H9 (cell line): Measurements from ENCODE around the gene LMLN. TPM values are rescaled to one million over a fixed set of nuclear protein-coding genes. Genes with fewer than 3 reads are reported as not detected.

Experiments used
- DNase-seq: peaks from one replicate; pipeline ENCODE4 v3.0.0-alpha.2; 2017
- H2AFZ ChIP-seq: one replicate; pipeline ENCODE4 v1.6.1; 2013; ENCODE audit warnings: mild to moderate bottlenecking, low read length, control low read depth, moderate library complexity
- H2AK5ac ChIP-seq: 2 replicates; pipeline ENCODE4 v1.6.1; 2013; ENCODE audit warnings: low read length, control low read depth, mixed read lengths; ENCODE audit not compliant: insufficient read length
- H2BK120ac ChIP-seq: one replicate; pipeline ENCODE4 v1.6.1; 2013; ENCODE audit warnings: low read depth, mild to moderate bottlenecking, low read length, control low read depth, inconsistent platforms; ENCODE audit not compliant: poor library complexity, severe bottlenecking
- H2BK12ac ChIP-seq: 2 replicates; pipeline ENCODE4 v1.6.1; 2013; ENCODE audit warnings: low read length, control low read depth, mixed read lengths, low read depth; ENCODE audit not compliant: insufficient read length
- H2BK15ac ChIP-seq: 2 replicates; pipeline ENCODE4 v1.6.1; 2013; ENCODE audit warnings: low read depth, low read length, control low read depth
- H2BK20ac ChIP-seq: one replicate; pipeline ENCODE4 v1.6.1; 2013; ENCODE audit warnings: low read depth, mild to moderate bottlenecking, low read length, control low read depth, inconsistent platforms; ENCODE audit not compliant: poor library complexity, severe bottlenecking
- H2BK5ac ChIP-seq: 2 replicates; pipeline ENCODE4 v1.6.1; 2013; ENCODE audit warnings: low read length, control low read depth, mixed read lengths; ENCODE audit not compliant: insufficient read length
- H3K14ac ChIP-seq: 2 replicates; pipeline ENCODE4 v1.6.1; 2013; ENCODE audit warnings: low read length, control low read depth; ENCODE audit not compliant: insufficient read depth
- H3K18ac ChIP-seq: 2 replicates; pipeline ENCODE4 v1.6.1; 2013; ENCODE audit warnings: low read depth, mild to moderate bottlenecking, mixed read lengths, low read length, control low read depth; ENCODE audit not compliant: insufficient read length
- H3K23ac ChIP-seq: 2 replicates; pipeline ENCODE4 v1.6.1; 2013; ENCODE audit warnings: low read length, control low read depth, mixed read lengths, low read depth; ENCODE audit not compliant: insufficient read length
- H3K23me2 ChIP-seq: 2 replicates; pipeline ENCODE4 v1.6.1; 2013; ENCODE audit warnings: low read depth, mild to moderate bottlenecking, mixed read lengths, low read length, control low read depth; ENCODE audit not compliant: insufficient read length, poor library complexity, severe bottlenecking
- H3K27ac ChIP-seq: 2 replicates; pipeline ENCODE4 v1.5.1; 2013; ENCODE audit warnings: low read length, control low read depth, mixed read lengths, low read depth; ENCODE audit not compliant: insufficient read length
- H3K27me3 ChIP-seq: 2 replicates; pipeline ENCODE4 v1.6.1; 2013; ENCODE audit warnings: low read length, control low read depth, inconsistent platforms; ENCODE audit not compliant: insufficient read depth
- H3K4ac ChIP-seq: 2 replicates; pipeline ENCODE4 v1.6.1; 2013; ENCODE audit warnings: low read depth, mild to moderate bottlenecking, control low read depth, inconsistent platforms, low read length, moderate library complexity
- H3K4me1 ChIP-seq: 2 replicates; pipeline ENCODE4 v1.6.1; 2013; ENCODE audit warnings: low read length, control low read depth, inconsistent platforms; ENCODE audit not compliant: insufficient read depth
- H3K4me2 ChIP-seq: 2 replicates; pipeline ENCODE4 v1.6.1; 2013; ENCODE audit warnings: low read length, control low read depth, mixed read lengths; ENCODE audit not compliant: insufficient read length, insufficient read depth
- H3K56ac ChIP-seq: 2 replicates; pipeline ENCODE4 v1.6.1; 2013; ENCODE audit warnings: low read depth, mild to moderate bottlenecking, mixed read lengths, low read length, control low read depth; ENCODE audit not compliant: insufficient read length
- H3K79me1 ChIP-seq: 2 replicates; pipeline ENCODE4 v1.6.1; 2013; ENCODE audit warnings: low read depth, mild to moderate bottlenecking, moderate library complexity, low read length, control low read depth, inconsistent platforms; ENCODE audit not compliant: insufficient read depth, poor library complexity, severe bottlenecking
- H3K79me2 ChIP-seq: 2 replicates; pipeline ENCODE4 v1.6.1; 2013; ENCODE audit warnings: low read length, control low read depth, inconsistent platforms; ENCODE audit not compliant: insufficient read depth
- H3K9ac ChIP-seq: 2 replicates; pipeline ENCODE4 v1.6.1; 2013; ENCODE audit warnings: low read length, control low read depth, mixed read lengths; ENCODE audit not compliant: insufficient read length; ENCODE audit errors: extremely low read depth
- H3K9me3 ChIP-seq: one replicate; pipeline ENCODE4 v1.6.1; 2013; ENCODE audit warnings: low read depth, low read length, inconsistent platforms; ENCODE audit not compliant: control insufficient read depth
- H3T11ph ChIP-seq: one replicate; pipeline ENCODE4 v1.6.1; 2013; ENCODE audit warnings: mild to moderate bottlenecking, low read length, control low read depth, inconsistent platforms
- H4K20me1 ChIP-seq: one replicate; pipeline ENCODE4 v1.6.1; 2013; ENCODE audit not compliant: control insufficient read depth, insufficient read length, insufficient read depth
- H4K5ac ChIP-seq: 2 replicates; pipeline ENCODE4 v1.6.1; 2013; ENCODE audit warnings: low read depth, mild to moderate bottlenecking, mixed read lengths, low read length, control low read depth; ENCODE audit not compliant: insufficient read length
- H4K8ac ChIP-seq: replicated peaks from 2 replicates; pipeline ENCODE4 v1.6.1; 2013; ENCODE audit warnings: low read length, control low read depth, mixed read lengths, low read depth; ENCODE audit not compliant: insufficient read length
- H4K91ac ChIP-seq: 2 replicates; pipeline ENCODE4 v1.6.1; 2013; ENCODE audit warnings: low read depth, mild to moderate bottlenecking, moderate library complexity, mixed read lengths, low read length, control low read depth; ENCODE audit not compliant: insufficient read length
- H3K27ac Mint-ChIP-seq, 3 experiments: 2 replicates in 2 of 3; 3 replicates in 1 of 3; pipeline ENCODE4 v1.8.0; 2020 to 2021; ENCODE audit warnings: mixed read lengths in 3 of 3, mild to moderate bottlenecking in 1 of 3, moderate library complexity in 1 of 3
- H3K27me3 Mint-ChIP-seq: 2 replicates; pipeline ENCODE4 v1.8.0; 2021; ENCODE audit warnings: low read depth, mild to moderate bottlenecking, moderate library complexity, mixed read lengths
- H3K36me3 Mint-ChIP-seq, 3 experiments: 2 replicates in 2 of 3; 3 replicates in 1 of 3; pipeline ENCODE4 v1.8.0; 2020 to 2021; ENCODE audit warnings: low read depth in 3 of 3, mixed read lengths in 3 of 3; ENCODE audit not compliant: insufficient read depth in 1 of 3
- H3K4me1 Mint-ChIP-seq, 2 experiments: 2 replicates each; pipeline ENCODE4 v1.8.0; 2020; ENCODE audit warnings: mixed read lengths in 2 of 2
- H3K4me3 Mint-ChIP-seq, 2 experiments: 2 replicates in 1 of 2; 3 replicates in 1 of 2; pipeline ENCODE4 v1.8.0; 2020 to 2021; ENCODE audit warnings: mild to moderate bottlenecking in 2 of 2, mixed read lengths in 2 of 2, moderate library complexity in 1 of 2
- H3K9me3 Mint-ChIP-seq, 2 experiments: 2 replicates in 1 of 2; 3 replicates in 1 of 2; pipeline ENCODE4 v1.8.0; 2020; ENCODE audit warnings: mild to moderate bottlenecking in 2 of 2, mixed read lengths in 2 of 2, moderate library complexity in 1 of 2
- WGBS: extraction: QIAGEN DNeasy Blood & Tissue Kit; methylation state at CpG from one replicate; pipeline ENCODE4 v1.1.7; 2013; ENCODE audit warnings: missing lambda C conversion rate, low lambda C conversion rate, mixed read lengths; ENCODE audit not compliant: insufficient read length; ENCODE audit errors: extremely low coverage; 5-methylcytosine and 5-hydroxymethylcytosine counted together
- total RNA-seq: library from RNA; stranded (reverse); gene quantifications from 2 replicates; pipeline ENCODE4 v1.2.1, GENCODE V29; 2021
- TF ChIP-seq, protein P1 (sequence below): fragments of 200-600 bp; sonication (generic); conservative IDR thresholded peaks from 3 replicates; pipeline ENCODE4 v1.8.0; 2021; ENCODE audit warnings: antibody characterized with exemption, mild to moderate bottlenecking

The LMLN gene
- total RNA-seq, 1 experiment from 2014 or later, result 3.8 TPM

GRCh38 chr3:198027045-198027798 is 67.2 kb downstream of the LMLN start:
- TF ChIP-seq, protein P1, sequence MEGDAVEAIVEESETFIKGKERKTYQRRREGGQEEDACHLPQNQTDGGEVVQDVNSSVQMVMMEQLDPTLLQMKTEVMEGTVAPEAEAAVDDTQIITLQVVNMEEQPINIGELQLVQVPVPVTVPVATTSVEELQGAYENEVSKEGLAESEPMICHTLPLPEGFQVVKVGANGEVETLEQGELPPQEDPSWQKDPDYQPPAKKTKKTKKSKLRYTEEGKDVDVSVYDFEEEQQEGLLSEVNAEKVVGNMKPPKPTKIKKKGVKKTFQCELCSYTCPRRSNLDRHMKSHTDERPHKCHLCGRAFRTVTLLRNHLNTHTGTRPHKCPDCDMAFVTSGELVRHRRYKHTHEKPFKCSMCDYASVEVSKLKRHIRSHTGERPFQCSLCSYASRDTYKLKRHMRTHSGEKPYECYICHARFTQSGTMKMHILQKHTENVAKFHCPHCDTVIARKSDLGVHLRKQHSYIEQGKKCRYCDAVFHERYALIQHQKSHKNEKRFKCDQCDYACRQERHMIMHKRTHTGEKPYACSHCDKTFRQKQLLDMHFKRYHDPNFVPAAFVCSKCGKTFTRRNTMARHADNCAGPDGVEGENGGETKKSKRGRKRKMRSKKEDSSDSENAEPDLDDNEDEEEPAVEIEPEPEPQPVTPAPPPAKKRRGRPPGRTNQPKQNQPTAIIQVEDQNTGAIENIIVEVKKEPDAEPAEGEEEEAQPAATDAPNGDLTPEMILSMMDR, result no peak
- Histone ChIP-seq H3K14ac (no peak overlapping the region), H3K9me3 (no peaks in the 10 kb centered on the region), H2BK15ac (no peak overlapping the region), H2BK5ac (no peak overlapping the region), H4K5ac (no peak overlapping the region), H2BK20ac (no peak overlapping the region), H3K79me1 (no peaks in the 10 kb centered on the region), H3T11ph (no peak overlapping the region), H2AFZ (no peak overlapping the region), H3K4me2 (no peak overlapping the region), H4K91ac (no peak overlapping the region), H4K8ac (no peak overlapping the region), H2BK120ac (no peak overlapping the region), H3K23me2 (no peaks in the 10 kb centered on the region), H3K56ac (no peak overlapping the region), H3K27ac (no peak overlapping the region), H2BK12ac (no peak overlapping the region), H3K9ac (no peak overlapping the region), H4K20me1 (no peaks in the 10 kb centered on the region), H3K23ac (no peak overlapping the region), H3K27me3 (no peaks in the 10 kb centered on the region), H3K79me2 (no peaks in the 10 kb centered on the region), H3K18ac (no peak overlapping the region), H3K4me1 (no peaks in the 10 kb centered on the region), H2AK5ac (no peak overlapping the region), H3K4ac (no peak overlapping the region)
- no peak for DNase-seq
- no peaks in the 10 kb centered on the region for H3K9me3 Mint-ChIP-seq
- H3K4me3 Mint-ChIP-seq, result no peak overlapping the region
- no peaks in the 10 kb centered on the region for H3K27me3 Mint-ChIP-seq
- 100% methylated on average over 5 of the region's 17 CpGs for WGBS
- peaks cover 0 to 2% of the 10 kb centered on the region in 2 experiments; a peak in 1 of 4 replicates for H3K4me1 Mint-ChIP-seq
- no peaks in the 10 kb centered on the region for H3K36me3 Mint-ChIP-seq
- no peak overlapping the region; a peak in 1 of 7 replicates for H3K27ac Mint-ChIP-seq
